Measurements from ENCODE around the gene ZBTB48. TPM values are rescaled to one million over a fixed set of nuclear protein-coding genes. Genes with fewer than 3 reads are reported as not detected.

The ZBTB48 gene
- total RNA-seq, 1 donor from 2014 or later = 20.0 TPM

GRCh38 chr1:6623269-6623965 is 43.6 kb downstream of the ZBTB48 start:
- peaks cover 10% of the 10 kb centered on the region for H3K4me1 ChIP-seq (ENCODE audit: insufficient read depth, low read length)
- H3K27me3 Mint-ChIP-seq (ENCODE audit: low read depth, unreplicated experiment) = no peaks in the 10 kb centered on the region
- H3K4me1 Mint-ChIP-seq (ENCODE audit: low read depth, unreplicated experiment) = peaks cover 4% of the 10 kb centered on the region
- DNase-seq (ENCODE audit: low read depth) = no peak
- H3K79me2 ChIP-seq (ENCODE audit: insufficient read depth, low read length) = peaks cover 78% of the 10 kb centered on the region
- no peak for FAIRE-seq
- peaks cover 17% of the 10 kb centered on the region for H3K36me3 Mint-ChIP-seq (ENCODE audit: low read depth, unreplicated experiment)
- H3K27ac ChIP-seq (ENCODE audit: low read depth, low read length) = no peak overlapping the region
- no peak overlapping the region for H2AFZ ChIP-seq (ENCODE audit: low read depth, low read length)
- TF ChIP-seq EZH2 (IDR thresholded peaks at IDR 0.05; ENCODE audit: insufficient read depth, low read length) (no peak), CTCF (IDR thresholded peaks at IDR 0.05; ENCODE audit: insufficient read depth, low read depth, low read length) (no peak)
- H3K36me3 ChIP-seq (ENCODE audit: insufficient read depth, low read length) = peaks cover 19% of the 10 kb centered on the region
- H3K4me2 ChIP-seq (ENCODE audit: low read length) = no peak overlapping the region
- H3K4me3 Mint-ChIP-seq (ENCODE audit: unreplicated experiment) = no peak overlapping the region
- H3K4me3 ChIP-seq (ENCODE audit: insufficient read depth, low read depth, low read length) = no peak overlapping the region
- no peaks in the 10 kb centered on the region for H3K9me3 Mint-ChIP-seq (ENCODE audit: unreplicated experiment)
- no peaks in the 10 kb centered on the region for H3K27me3 ChIP-seq (ENCODE audit: insufficient read depth, low read length)
- peaks cover 79% of the 10 kb centered on the region for H4K20me1 ChIP-seq (ENCODE audit: insufficient read depth, low read length)
- no peaks in the 10 kb centered on the region for H3K9me3 ChIP-seq (ENCODE audit: insufficient read depth, low read depth, low read length)
- peak overlapping the region; percentile 29 for H3K27ac Mint-ChIP-seq (ENCODE audit: unreplicated experiment)
- H3K9ac ChIP-seq (ENCODE audit: low read length) = no peak overlapping the region

- peak within 1 kb of the TSS; percentile 87 for H3K9ac ChIP-seq (ENCODE audit: low read length)
- no peaks in the 10 kb centered on the region for H3K27me3 ChIP-seq (ENCODE audit: insufficient read depth, low read length)
- peak within 1 kb of the TSS; percentile 55 for H3K27ac ChIP-seq (ENCODE audit: low read depth, low read length)
- Mint-ChIP-seq H3K4me1 (ENCODE audit: low read depth, unreplicated experiment) (peaks cover 4% of the 10 kb centered on the region), H3K9me3 (ENCODE audit: unreplicated experiment) (no peaks in the 10 kb centered on the region), H3K27ac (ENCODE audit: unreplicated experiment) (peak within 1 kb of the TSS; percentile 84), H3K27me3 (ENCODE audit: low read depth, unreplicated experiment) (no peaks in the 10 kb centered on the region), H3K4me3 (ENCODE audit: unreplicated experiment) (peak within 1 kb of the TSS; percentile 89), H3K36me3 (ENCODE audit: low read depth, unreplicated experiment) (peaks cover 21% of the 10 kb centered on the region)
- no peak for TF ChIP-seq CTCF (IDR thresholded peaks at IDR 0.05; ENCODE audit: insufficient read depth, low read depth, low read length)
- TF ChIP-seq EZH2 (IDR thresholded peaks at IDR 0.05; ENCODE audit: insufficient read depth, low read length) = no peak
- H3K9me3 ChIP-seq (ENCODE audit: insufficient read depth, low read depth, low read length) = no peaks in the 10 kb centered on the region
- H3K4me1 ChIP-seq (ENCODE audit: insufficient read depth, low read length) = peaks cover 10% of the 10 kb centered on the region
- DNase-seq (ENCODE audit: low read depth) = peak; percentile 86
- H3K36me3 ChIP-seq (ENCODE audit: insufficient read depth, low read length) = peaks cover 18% of the 10 kb centered on the region
- no peak for FAIRE-seq
- H4K20me1 ChIP-seq (ENCODE audit: insufficient read depth, low read length) = peaks cover 72% of the 10 kb centered on the region
- peaks cover 67% of the 10 kb centered on the region for H3K79me2 ChIP-seq (ENCODE audit: insufficient read depth, low read length)
- H3K4me2 ChIP-seq (ENCODE audit: low read length) = peak within 1 kb of the TSS; percentile 98
- peak within 1 kb of the TSS; percentile 67 for H2AFZ ChIP-seq (ENCODE audit: low read depth, low read length)
- H3K4me3 ChIP-seq (ENCODE audit: insufficient read depth, low read depth, low read length) = peak within 1 kb of the TSS; percentile 83
Observed at GRCh38 chr1:6624710-6625583, 45.2 kb downstream of the ZBTB48 start, which contains the start of gene THAP3. Gene THAP3, plus strand, starts transcription at chr1:6624868. Its CDS starts 351 bp downstream, at chr1:6625219.

All from astrocyte (in vitro differentiated cells and primary cell).